ENCODE measurements around the gene THEM5.

The THEM5 gene

DNA sequence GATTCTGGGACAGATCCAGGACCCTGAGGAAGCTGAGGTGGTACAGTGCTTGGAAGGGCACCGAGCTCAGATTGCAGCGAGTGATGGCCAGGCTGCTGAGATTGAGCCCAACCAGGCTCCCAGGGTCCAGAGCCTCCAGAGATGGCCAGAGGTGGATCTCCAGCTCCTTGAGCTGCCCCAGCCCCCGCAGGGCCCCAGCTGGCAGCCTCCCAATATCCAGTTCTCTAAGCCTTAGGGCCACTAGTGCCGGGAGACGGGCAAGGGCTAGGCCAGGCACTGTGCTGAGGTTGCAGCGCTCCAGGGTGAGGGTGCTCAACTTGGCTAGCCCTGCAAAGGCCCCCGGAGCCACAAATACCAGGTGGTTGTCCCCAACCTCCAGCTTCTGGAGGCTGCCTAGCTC lies 51.7 kb downstream of the THEM5 start:
- DNase-seq (ENCODE audit: low read depth in 1 of 2, low spot score in 1 of 2) = no peak

GRCh38 chr1:151801310-151801820 lies 52.1 kb downstream of the THEM5 start:
- DNase-seq (ENCODE audit: low read depth in 1 of 2, low spot score in 1 of 2) = no peak

GRCh38 chr1:151800830-151801229 lies 52.7 kb downstream of the THEM5 start:
- no peak for DNase-seq (ENCODE audit: low read depth in 1 of 2, low spot score in 1 of 2)

DNA sequence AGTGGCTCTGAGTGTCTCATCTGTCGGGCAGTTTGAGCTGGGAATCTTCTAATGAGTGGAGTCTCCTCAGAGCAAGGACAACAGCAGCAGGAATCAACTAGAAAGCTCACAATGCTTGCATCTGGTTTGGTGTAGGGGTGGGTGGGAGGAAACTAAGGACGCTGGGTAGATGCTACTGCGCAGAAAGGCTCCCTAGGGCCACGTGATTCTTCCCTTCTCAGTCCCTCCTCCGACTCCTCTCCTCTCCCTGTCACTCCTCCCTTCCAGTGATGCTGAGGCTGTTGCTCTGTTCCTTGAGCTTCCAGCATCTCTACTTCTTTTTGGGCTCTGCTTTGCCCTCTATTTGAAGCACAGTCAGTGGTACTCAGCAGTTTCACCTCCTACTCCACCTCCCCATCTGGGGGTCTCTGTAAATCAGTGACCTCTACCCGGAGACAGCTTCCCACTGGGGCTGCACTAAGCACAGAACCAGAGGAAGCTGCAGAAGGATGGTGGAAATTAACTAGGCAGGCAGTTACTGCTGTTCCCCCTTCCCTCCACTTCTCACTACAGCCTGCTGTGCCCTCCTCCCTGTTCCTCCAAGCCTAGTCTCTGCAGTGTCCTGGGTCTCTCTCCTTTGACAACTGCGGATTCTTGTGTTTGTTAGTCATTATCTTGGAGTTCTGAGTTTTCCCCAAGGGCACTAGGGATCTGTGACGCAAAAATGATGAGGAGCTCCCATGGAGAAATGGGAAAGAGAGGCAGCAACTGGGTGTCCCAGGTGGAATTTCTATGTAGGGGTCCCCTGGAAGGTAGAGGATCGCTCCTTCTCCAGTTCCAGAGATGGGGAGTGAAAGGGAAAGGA lies 54.1 kb downstream of the THEM5 start:
- no peak for DNase-seq (ENCODE audit: low read depth in 1 of 2, low spot score in 1 of 2)

GRCh38 chr1:151798571-151798970 lies 54.9 kb downstream of the THEM5 start:
- no peak for DNase-seq (ENCODE audit: low read depth in 1 of 2, low spot score in 1 of 2)

Data from activated T-helper 1 cell treated with anti-CD3 and anti-CD28 coated beads, Interleukin-2, amount 50 U/mL, for 16 hours (primary cell).